ENCODE results near the gene CHCHD1.

GRCh38 chr10:73772281-73773151 lies 9.3 kb upstream of the CHCHD1 start:
- TF ChIP-seq CTCF (IDR thresholded peaks at IDR 0.05) (peak in 1 of 3 experiments; percentile 17), POLR2A (IDR thresholded peaks at IDR 0.05) (peak; percentile 42)
